Tibial nerve (tissue), 4 donors: ENCODE results near the gene CLEC16A.

Source experiments
- EP300 ChIP-seq, 2 donors: sonication (generic); formaldehyde crosslinking; IDR thresholded peaks; one replicate each; pipeline ENCODE4 v1.6.1; 2017; ENCODE audit warnings: antibody characterized with exemption in 2 of 2, mild to moderate bottlenecking in 1 of 2
- POLR2A ChIP-seq, 2 donors: fragments of 450-650 bp; IDR thresholded peaks; one replicate each; pipeline ENCODE4 v1.6.1; 2017; ENCODE audit warnings: antibody characterized with exemption in 2 of 2, mild to moderate bottlenecking in 2 of 2, moderate library complexity in 2 of 2
- TF ChIP-seq, protein P1 (sequence below), 5 experiments: fragments of 200-600 bp in 3 of 5; fragments of 450-650 bp in 2 of 5; sonication (generic) in 3 of 5; IDR thresholded peaks; one replicate each; pipeline ENCODE4 v1.5.1; 2016 to 2019; ENCODE audit warnings: antibody characterized with exemption in 5 of 5, mild to moderate bottlenecking in 3 of 5, moderate library complexity in 2 of 5

DNA sequence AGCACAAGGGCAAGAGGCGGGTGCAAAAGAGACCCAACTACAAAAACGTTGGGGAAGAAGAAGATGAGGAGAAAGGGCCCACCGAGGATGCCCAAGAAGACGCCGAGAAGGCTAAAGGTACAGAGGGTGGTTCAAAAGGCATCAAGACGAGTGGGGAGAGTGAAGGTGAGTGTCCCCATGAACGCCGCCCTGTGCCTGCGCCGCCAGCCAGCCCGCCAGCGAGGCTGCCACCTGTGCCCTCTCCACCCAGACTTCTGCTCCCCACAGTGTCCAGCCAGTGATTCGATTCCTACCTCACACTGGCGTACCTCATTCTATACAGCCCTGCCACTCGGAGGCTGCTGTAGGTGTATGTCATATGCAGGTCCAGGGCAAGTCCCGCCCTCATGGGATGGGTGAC lies 58.8 kb downstream of the CLEC16A start:
- TF ChIP-seq, protein P1, sequence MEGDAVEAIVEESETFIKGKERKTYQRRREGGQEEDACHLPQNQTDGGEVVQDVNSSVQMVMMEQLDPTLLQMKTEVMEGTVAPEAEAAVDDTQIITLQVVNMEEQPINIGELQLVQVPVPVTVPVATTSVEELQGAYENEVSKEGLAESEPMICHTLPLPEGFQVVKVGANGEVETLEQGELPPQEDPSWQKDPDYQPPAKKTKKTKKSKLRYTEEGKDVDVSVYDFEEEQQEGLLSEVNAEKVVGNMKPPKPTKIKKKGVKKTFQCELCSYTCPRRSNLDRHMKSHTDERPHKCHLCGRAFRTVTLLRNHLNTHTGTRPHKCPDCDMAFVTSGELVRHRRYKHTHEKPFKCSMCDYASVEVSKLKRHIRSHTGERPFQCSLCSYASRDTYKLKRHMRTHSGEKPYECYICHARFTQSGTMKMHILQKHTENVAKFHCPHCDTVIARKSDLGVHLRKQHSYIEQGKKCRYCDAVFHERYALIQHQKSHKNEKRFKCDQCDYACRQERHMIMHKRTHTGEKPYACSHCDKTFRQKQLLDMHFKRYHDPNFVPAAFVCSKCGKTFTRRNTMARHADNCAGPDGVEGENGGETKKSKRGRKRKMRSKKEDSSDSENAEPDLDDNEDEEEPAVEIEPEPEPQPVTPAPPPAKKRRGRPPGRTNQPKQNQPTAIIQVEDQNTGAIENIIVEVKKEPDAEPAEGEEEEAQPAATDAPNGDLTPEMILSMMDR (IDR thresholded peaks at IDR 0.05) = no peak
- TF ChIP-seq POLR2A (IDR thresholded peaks at IDR 0.05) (no peak), EP300 (IDR thresholded peaks at IDR 0.05) (no peak)
